GM21529 (cell line): ENCODE measurements around the gene FERD3L.

Source experiments
- ATAC-seq: cut with Tn5 transposase; IDR thresholded peaks from one replicate; pipeline ENCODE4 v1.9.1; 2021; ENCODE audit not compliant: unreplicated experiment

Gene FERD3L

DNA sequence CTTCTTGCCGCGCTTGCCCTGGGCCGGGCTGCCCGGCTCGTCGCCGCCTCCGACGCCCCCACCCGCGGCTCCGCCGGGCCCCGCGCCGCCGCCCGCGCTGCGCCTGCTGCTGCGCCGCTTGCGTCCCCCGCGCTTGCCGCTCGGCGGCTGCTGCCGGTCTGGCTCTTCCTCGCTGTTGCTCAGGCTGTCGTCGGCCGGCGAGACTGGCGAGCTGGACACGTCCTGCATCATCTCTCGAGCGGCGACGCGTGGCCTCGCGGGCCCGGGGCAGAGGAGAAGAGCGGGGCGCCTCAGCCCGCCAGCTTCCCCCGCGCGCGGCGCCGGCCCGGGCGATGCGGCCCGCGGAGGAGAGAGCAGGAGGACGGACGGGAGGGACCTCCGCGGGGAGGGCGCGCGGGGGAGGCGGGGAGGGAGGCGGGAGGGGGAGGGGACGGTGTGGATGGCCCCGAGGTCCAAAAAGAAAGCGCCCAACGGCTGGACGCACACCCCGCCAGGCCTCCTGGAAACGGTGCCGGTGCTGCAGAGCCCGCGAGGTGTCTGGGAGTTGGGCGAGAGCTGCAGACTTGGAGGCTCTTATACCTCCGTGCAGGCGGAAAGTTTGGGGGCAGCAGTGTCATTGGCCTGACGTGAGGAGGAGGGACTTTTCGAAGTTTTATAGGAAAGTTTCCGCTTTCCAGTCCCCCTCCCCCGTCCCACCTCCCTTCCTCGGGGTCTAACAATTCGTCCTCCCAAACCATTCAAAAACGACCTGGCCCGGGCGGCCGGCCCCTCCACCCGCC, 27.9 kb downstream of the FERD3L start, which contains the start of gene TWIST1:
Gene TWIST1 (minus strand): TSS at position 546 of the 779 bp plus-strand sequence. CDS start 315 bp downstream, at position 231.
- ATAC-seq, result no peak

DNA sequence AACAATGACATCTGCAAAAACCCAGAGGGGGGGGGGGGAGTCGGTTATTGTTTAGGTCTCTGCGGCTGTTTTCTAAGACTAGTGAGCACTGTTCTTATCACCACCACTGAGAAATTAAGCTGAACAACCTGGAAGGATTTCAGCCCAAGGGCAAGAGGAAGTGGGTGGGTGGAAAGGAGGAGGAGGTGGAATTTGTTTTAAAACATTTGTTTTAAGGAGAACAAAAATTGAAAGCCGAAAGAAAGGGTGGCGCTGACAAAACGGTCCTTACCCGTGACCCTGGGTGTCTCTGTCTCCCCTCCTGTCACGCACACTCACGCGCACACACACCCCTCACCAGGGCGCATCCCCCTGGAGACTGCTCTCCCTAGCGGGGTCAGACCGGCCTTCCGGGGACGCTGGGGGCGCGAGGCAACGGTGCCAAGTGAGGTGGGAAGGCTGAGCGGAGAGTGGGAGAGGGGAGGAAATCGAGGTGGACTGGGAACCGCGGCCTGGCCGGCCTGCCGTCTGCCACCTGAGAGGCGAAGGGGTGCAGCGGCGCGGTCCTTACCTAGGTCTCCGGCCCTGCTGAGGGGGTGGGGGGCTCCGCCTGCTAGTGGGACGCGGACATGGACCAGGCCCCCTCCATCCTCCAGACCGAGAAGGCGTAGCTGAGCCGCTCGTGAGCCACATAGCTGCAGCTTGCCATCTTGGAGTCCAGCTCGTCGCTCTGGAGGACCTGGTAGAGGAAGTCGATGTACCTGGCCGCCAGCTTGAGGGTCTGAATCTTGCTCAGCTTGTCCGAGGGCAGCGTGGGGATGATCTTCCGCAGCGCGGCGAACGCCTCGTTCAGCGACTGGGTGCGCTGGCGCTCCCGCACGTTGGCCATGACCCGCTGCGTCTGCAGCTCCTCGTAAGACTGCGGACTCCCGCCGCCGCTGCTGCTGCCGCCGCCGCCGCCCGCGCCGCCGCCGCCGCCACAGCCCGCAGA, 28.8 kb downstream of the FERD3L start:
- ATAC-seq, result no peak

DNA sequence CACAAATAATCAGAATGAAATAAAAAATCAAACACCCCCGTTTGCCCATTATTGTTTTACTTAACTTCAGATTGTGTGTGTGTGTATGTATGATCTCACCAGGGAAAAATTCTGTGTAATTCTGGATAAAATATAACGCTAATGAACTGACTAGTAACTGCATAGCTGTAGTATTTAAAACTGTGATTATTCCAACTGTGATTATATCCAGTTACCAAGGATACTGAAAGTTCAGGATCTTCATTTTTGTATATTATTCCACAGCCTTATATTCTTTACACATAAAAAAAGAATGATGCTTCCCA, 30.7 kb downstream of the FERD3L start:
- no peak for ATAC-seq

GRCh38 chr7:19113855-19114550, 31.2 kb downstream of the FERD3L start:
- no peak for ATAC-seq

- ATAC-seq, result no peak
These were observed 32.2 kb downstream of the FERD3L start for GRCh38 chr7:19113002-19113350.

- no peak for ATAC-seq
These were observed 32.8 kb downstream of the FERD3L start for GRCh38 chr7:19112274-19113001.

GRCh38 chr7:19111474-19112273, 33.5 kb downstream of the FERD3L start:
- no peak for ATAC-seq

GRCh38 chr7:19110776-19111175, 34.4 kb downstream of the FERD3L start:
- no peak for ATAC-seq

DNA sequence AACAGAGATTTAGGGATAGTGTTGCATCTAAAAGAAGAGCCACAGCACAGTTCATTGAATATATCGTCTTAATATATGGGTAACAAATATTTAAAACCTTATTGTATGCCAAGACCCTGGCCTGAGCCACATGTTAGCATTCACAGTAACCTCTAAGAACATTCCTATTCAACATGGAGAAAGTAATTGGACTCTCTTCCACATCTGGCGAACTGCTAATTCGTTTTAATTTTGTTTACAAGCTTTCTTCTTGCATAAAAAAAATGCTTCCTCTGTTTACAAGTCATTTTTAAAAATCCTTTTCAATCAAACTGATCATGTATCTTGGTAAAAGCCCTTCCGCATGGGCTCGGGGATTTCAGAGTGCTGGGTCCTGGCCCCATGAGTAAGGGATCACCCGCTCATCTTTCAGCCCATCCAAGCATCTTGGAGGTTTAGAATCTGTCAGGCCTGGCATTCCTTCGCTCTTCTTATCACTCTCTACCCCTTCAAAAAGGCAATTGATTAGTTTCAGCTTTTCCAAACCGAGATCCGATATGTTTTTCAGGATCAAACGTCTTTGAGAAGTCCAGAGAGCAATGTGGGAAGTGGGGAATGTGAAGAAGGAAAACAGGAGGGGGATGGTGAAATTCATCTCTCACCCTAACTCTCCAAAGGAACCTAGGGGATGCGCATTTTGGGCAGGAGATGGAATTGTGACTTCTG, 35.0 kb downstream of the FERD3L start:
- ATAC-seq, result no peak

DNA sequence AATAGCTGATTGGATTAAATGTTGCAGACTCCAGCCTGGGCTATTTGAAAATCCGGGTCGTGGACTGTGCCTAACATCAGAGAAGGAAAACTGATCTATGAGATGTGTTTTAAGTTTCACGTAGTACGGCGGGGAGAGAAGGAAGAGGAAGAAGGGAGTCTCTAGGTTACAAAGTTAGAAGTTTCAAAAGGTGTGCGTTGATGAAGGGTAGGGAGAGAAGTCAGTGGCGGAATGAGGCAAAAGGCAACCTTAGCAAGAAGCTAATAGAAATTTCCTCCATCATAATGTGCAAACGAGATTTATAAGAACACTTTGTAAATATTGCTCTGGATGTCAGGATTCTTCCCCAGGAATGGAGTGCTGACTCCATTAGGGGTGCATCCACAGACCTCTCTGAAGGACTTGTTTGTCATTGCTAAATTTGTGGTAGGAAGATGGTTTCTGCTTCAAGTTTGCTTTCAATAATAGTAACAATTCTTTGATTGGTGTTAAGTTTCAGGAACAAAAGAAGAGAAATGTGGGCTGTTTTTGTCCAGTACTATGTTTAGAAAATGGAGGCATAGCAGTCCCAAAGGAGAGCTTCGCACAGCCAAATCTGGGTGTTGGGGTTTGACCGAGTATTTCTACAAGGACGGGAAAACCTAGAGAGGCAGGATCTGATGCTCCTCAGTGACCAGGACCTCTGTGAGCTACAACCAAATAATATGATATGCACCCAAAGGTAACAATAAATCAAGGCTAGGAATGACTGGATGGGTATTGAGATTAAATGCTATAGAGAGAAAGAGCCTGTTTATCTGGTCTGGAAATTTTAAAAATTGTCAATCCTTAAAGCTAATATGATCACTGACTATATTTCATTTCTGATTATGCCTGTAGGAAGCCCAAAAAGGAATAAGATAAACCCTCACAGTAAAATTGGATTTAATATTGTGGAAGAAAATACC, 35.9 kb downstream of the FERD3L start:
- no peak for ATAC-seq

DNA sequence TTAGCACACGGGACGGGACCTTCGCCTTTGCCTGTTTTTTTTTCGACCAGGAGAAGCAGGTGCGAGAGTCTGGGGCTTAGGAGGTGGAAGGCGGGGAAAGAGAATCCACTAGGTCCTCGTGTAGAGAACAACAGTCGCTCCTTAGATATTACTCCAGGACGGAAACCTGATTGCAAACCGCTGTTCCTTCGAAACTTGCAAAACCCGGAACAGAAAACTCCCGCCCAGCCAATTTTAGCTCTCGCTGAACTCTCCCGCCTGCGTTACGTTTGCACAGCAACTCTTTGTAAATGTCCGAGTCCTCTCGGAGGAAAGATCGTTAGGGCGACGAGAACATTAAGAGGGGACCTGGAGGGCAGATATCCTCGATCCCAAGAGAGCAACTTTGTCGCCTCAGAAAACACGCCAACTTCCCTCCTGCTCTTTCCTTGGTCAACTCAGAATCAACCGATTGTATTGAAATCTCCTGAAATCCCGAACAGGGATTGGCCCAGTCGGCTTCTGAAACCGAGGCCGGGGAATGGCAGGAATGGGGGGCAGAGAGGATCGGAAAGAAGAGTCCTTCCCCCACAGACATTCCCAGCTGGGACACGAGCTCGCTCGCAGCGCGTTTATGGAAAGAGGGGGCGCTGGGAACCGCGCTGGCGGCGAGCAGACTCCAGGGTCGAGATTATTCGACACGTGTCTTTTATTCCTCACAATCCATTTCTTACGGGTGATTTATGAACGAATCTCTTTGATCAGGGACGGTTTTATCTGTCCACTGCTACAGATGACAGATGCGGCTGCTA, 37.7 kb downstream of the FERD3L start:
- no peak for ATAC-seq

- no peak for ATAC-seq
These were observed 38.2 kb downstream of the FERD3L start for GRCh38 chr7:19107081-19107355.

DNA sequence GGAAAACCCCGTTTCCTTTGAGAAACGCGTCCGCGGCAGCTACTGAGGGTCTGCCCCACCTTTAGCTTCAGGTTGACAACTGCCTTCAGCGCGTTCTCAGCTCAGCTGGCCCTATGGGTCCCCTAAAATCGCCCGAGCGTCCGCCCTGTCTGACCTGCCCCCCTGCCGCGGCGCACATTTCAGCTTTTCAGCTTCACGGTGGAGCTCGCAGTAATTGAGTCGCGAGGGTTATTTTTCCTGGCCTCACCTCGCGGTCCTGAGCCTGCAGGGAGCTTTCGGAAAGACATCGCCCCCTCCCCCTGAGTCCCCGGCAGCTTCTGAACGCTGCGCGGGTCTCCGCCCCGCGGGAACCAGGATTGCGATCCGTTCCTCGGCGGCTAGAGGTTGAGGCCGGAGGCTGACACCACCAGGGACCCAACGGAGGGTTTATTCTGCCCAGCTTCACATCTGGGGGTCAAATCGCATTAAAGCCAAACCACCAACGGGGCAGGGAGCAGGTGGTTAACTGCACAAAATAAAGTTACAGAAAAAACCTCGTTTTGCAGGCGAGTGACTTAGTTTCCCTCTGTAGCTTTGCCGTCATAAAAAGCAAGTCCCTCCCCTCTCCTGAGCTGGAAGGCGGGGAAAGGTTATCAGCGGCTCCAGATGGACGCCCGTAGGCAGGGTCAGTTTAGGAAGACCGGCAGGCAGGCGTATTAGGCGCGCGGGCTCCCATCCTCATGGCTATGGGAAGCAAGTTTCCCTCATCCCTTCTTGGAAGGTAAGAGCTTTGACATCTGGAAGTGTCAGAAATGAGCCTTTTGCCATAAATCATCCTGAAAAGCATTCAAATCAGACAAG, 38.8 kb downstream of the FERD3L start:
- no peak for ATAC-seq

GRCh38 chr7:19105546-19105945, 39.7 kb downstream of the FERD3L start:
- no peak for ATAC-seq

DNA sequence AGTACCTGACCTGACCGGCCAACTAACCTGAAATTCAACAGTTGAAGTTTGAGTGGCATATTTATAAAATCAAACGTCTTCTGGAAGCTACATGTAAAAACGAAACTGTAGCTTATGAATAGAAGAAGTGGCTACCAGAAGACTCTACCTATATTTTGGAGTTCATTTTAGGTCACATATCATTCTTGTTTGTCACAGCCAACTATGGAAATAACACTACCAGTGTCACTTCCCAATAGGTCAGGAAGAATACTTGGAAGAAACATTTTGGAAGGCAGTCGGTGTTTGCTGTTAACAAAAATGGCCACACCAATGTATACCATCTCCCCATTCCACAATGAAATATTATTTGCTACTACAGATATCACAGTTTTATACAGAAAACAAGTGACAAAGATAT, 40.4 kb downstream of the FERD3L start:
- ATAC-seq, result no peak

GRCh38 chr7:19102884-19103283, 42.3 kb downstream of the FERD3L start:
- no peak for ATAC-seq

DNA sequence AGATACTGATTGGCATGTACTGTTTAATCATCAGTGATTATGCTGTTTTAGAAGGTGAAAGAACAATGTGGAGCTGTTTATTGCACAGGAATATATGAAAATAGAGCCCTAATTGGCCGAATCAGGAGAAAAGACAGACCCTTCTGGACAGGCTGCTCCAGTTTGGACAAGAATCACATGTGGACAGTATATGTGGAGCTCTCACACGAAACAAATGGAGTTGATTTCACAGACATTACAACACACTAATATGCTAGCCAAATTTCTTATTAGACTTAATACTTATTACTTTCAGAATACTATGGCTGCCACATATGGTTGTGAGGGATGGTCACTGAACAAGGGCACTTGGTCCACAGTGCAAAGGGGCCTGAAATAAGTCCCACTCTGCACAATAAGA, 43.3 kb downstream of the FERD3L start:
- no peak for ATAC-seq
